Measurements from ENCODE around the gene FNDC8. TPM values are rescaled to one million over a fixed set of nuclear protein-coding genes. Genes with fewer than 3 reads are reported as not detected.

The FNDC8 gene
- total RNA-seq, 1 experiment from 2014 or later: not detected

DNA sequence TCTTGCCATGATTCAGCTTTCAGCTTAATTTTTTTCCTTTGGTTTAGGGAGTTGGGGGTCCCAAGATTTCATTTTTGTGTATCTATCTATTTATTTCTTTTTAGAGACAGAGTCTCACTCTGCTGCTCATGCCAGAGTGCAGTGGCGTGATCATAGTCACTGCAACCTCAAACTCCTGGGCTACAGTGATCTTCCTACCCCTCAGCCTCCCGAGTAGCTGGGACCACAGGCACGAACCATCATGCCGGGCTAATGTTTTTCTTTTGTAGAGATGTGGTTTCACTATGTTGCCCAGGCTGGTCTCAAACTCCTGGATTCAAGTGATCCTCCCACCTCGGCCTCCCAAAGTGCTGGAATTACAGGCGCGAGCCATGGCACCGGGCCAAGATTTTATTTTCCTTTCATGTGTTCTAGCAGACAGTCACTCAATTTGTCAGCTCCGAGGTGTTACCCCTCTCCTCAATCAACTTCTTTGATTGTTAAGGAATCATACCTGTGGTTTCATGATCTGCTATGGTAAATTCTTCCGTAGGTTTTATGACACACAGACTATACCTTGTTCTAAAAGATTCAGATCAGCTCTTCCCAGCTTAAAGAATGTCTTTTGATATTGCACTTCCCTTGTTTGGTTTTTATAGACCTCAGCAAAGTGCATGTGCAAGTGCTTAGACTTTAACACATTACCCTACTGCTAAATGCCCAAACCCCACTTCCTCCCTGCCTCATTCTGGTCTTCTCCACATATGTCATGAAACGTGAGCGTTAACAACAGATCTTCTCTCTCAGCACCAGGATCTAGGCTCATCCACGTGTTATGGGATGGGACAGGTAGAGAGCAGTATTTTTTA, 39.2 kb downstream of the FNDC8 start (continued):
- TF ChIP-seq, protein P1, sequence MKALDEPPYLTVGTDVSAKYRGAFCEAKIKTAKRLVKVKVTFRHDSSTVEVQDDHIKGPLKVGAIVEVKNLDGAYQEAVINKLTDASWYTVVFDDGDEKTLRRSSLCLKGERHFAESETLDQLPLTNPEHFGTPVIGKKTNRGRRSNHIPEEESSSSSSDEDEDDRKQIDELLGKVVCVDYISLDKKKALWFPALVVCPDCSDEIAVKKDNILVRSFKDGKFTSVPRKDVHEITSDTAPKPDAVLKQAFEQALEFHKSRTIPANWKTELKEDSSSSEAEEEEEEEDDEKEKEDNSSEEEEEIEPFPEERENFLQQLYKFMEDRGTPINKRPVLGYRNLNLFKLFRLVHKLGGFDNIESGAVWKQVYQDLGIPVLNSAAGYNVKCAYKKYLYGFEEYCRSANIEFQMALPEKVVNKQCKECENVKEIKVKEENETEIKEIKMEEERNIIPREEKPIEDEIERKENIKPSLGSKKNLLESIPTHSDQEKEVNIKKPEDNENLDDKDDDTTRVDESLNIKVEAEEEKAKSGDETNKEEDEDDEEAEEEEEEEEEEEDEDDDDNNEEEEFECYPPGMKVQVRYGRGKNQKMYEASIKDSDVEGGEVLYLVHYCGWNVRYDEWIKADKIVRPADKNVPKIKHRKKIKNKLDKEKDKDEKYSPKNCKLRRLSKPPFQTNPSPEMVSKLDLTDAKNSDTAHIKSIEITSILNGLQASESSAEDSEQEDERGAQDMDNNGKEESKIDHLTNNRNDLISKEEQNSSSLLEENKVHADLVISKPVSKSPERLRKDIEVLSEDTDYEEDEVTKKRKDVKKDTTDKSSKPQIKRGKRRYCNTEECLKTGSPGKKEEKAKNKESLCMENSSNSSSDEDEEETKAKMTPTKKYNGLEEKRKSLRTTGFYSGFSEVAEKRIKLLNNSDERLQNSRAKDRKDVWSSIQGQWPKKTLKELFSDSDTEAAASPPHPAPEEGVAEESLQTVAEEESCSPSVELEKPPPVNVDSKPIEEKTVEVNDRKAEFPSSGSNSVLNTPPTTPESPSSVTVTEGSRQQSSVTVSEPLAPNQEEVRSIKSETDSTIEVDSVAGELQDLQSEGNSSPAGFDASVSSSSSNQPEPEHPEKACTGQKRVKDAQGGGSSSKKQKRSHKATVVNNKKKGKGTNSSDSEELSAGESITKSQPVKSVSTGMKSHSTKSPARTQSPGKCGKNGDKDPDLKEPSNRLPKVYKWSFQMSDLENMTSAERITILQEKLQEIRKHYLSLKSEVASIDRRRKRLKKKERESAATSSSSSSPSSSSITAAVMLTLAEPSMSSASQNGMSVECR (CRISPR knock-in tag; IDR thresholded peaks at IDR 0.05; ENCODE audit: borderline replicate concordance): no peak
- TF ChIP-seq, protein P2, sequence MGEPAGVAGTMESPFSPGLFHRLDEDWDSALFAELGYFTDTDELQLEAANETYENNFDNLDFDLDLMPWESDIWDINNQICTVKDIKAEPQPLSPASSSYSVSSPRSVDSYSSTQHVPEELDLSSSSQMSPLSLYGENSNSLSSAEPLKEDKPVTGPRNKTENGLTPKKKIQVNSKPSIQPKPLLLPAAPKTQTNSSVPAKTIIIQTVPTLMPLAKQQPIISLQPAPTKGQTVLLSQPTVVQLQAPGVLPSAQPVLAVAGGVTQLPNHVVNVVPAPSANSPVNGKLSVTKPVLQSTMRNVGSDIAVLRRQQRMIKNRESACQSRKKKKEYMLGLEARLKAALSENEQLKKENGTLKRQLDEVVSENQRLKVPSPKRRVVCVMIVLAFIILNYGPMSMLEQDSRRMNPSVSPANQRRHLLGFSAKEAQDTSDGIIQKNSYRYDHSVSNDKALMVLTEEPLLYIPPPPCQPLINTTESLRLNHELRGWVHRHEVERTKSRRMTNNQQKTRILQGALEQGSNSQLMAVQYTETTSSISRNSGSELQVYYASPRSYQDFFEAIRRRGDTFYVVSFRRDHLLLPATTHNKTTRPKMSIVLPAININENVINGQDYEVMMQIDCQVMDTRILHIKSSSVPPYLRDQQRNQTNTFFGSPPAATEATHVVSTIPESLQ (CRISPR knock-in tag; IDR thresholded peaks at IDR 0.05): no peak

GRCh38 chr17:35161281-35161761, 39.9 kb downstream of the FNDC8 start:
- ChIA-PET POLR2A (interaction anchor here (0.6 kb wide), 1 partner anchor 20 kb away, joined by 5 read pairs; no protein-coding TSS in a partner anchor), CTCF (no interaction called here)
- Mint-ChIP-seq H3K9me3 (peaks cover 4% of the 10 kb centered on the region; the same call in 1 of the 2 replicates), H3K4me3 (no peak overlapping the region), H3K27ac (no peak overlapping the region), H3K36me3 (no peaks in the 10 kb centered on the region), H3K27me3 (ENCODE audit: low read depth) (peaks cover 10% of the 10 kb centered on the region), H3K4me1 (peaks cover 8% of the 10 kb centered on the region)
- no peak for DNase-seq (ENCODE audit: low spot score)
- TF ChIP-seq KAT7 (CRISPR knock-in tag; IDR thresholded peaks at IDR 0.05; ENCODE audit: borderline replicate concordance): no peak
- TF ChIP-seq CBFB (CRISPR knock-in tag; IDR thresholded peaks at IDR 0.05; ENCODE audit: low read depth): no peak
- no peak for ATAC-seq

- H3K4me1 Mint-ChIP-seq: peaks cover 8% of the 10 kb centered on the region
- ATAC-seq: no peak
- H3K27me3 Mint-ChIP-seq (ENCODE audit: low read depth): peaks cover 10% of the 10 kb centered on the region
- no peak for TF ChIP-seq NFYB (CRISPR knock-in tag; conservative IDR thresholded peaks at IDR 0.05; ENCODE audit: low read depth)
- TF ChIP-seq, protein P3, sequence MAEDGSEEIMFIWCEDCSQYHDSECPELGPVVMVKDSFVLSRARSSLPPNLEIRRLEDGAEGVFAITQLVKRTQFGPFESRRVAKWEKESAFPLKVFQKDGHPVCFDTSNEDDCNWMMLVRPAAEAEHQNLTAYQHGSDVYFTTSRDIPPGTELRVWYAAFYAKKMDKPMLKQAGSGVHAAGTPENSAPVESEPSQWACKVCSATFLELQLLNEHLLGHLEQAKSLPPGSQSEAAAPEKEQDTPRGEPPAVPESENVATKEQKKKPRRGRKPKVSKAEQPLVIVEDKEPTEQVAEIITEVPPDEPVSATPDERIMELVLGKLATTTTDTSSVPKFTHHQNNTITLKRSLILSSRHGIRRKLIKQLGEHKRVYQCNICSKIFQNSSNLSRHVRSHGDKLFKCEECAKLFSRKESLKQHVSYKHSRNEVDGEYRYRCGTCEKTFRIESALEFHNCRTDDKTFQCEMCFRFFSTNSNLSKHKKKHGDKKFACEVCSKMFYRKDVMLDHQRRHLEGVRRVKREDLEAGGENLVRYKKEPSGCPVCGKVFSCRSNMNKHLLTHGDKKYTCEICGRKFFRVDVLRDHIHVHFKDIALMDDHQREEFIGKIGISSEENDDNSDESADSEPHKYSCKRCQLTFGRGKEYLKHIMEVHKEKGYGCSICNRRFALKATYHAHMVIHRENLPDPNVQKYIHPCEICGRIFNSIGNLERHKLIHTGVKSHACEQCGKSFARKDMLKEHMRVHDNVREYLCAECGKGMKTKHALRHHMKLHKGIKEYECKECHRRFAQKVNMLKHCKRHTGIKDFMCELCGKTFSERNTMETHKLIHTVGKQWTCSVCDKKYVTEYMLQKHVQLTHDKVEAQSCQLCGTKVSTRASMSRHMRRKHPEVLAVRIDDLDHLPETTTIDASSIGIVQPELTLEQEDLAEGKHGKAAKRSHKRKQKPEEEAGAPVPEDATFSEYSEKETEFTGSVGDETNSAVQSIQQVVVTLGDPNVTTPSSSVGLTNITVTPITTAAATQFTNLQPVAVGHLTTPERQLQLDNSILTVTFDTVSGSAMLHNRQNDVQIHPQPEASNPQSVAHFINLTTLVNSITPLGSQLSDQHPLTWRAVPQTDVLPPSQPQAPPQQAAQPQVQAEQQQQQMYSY (CRISPR knock-in tag; IDR thresholded peaks at IDR 0.05): peak; percentile 79
- CTCF ChIA-PET: interaction anchor here (0.7 to 1.7 kb wide), 3 partner anchors 17 to 377 kb away, joined by 3 to 4 read pairs (median 3); no protein-coding TSS in a partner anchor
- H3K4me3 Mint-ChIP-seq: no peak overlapping the region
- POLR2A ChIA-PET: no interaction called here
- H3K9me3 Mint-ChIP-seq: peaks cover 4% of the 10 kb centered on the region; the same call in 1 of the 2 replicates
- no peak for DNase-seq (ENCODE audit: low spot score)
- no peak overlapping the region for H3K27ac Mint-ChIP-seq
- no peaks in the 10 kb centered on the region for H3K36me3 Mint-ChIP-seq
Measured at GRCh38 chr17:35162755-35163154, 41.3 kb downstream of the FNDC8 start.

GRCh38 chr17:35163886-35164285, 42.5 kb downstream of the FNDC8 start:
- H3K27me3 Mint-ChIP-seq (ENCODE audit: low read depth): peaks cover 10% of the 10 kb centered on the region
- no peaks in the 10 kb centered on the region for H3K36me3 Mint-ChIP-seq
- TF ChIP-seq CREB1 (CRISPR knock-in tag; IDR thresholded peaks at IDR 0.05): no peak
- TF ChIP-seq MLX (CRISPR knock-in tag; IDR thresholded peaks at IDR 0.05): no peak
- CTCF ChIA-PET: interaction anchor here (2.1 kb wide), 1 partner anchor 375 kb away, joined by 7 read pairs; no protein-coding TSS in a partner anchor
- no peak overlapping the region for H3K4me3 Mint-ChIP-seq
- H3K9me3 Mint-ChIP-seq: peaks cover 4% of the 10 kb centered on the region; the same call in 1 of the 2 replicates
- POLR2A ChIA-PET: no interaction called here
- H3K27ac Mint-ChIP-seq: no peak overlapping the region
- H3K4me1 Mint-ChIP-seq: peaks cover 8% of the 10 kb centered on the region
- ATAC-seq (no peak), DNase-seq (ENCODE audit: low spot score) (no peak)
